ENCODE data around the gene EIF2AK2.

Gene EIF2AK2

DNA sequence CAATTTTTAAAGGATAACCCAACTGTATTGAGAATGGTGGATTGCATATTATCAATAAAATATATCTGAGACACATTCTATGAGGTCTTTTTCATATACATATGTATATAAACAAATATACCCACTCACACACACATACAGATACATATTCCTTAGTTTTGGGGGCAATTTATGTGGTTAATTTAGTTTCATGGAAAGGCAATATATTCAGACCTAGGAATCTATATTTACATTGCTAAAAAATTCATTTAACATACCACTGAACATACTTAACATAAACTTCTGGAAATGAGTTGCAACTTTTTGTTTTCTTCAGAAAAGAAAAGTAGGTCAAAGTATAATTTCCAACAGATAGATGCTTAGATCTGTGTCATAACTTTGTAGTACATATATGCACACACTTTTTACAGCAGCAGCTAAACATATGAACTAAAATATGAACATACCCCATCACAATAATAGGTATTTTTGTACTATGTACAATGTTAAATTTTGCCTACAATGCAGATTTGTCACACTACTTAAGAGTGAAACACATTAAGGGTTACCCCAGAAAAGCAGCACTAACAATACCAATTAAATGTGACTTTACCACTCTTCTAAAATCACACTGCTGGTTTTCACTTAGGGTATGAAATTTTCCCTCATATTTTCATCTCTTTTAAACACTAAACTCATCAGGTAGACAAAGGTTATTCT lies 95.6 kb downstream of the EIF2AK2 start:
- Histone ChIP-seq H3K4me3 (ENCODE audit: low read depth in 1 of 2, low read length in 2 of 2) (no peak overlapping the region), H3K4me1 (ENCODE audit: control insufficient read depth in 1 of 2, insufficient read depth in 2 of 2, low read length in 2 of 2) (no peaks in the 10 kb centered on the region), H3K27ac (ENCODE audit: low read length) (no peak overlapping the region), H3K27me3 (ENCODE audit: low read depth, low read length) (no peaks in the 10 kb centered on the region), H3K9me3 (ENCODE audit: control insufficient read depth in 1 of 2, low read length in 2 of 2) (peaks cover 0 to 2% of the 10 kb centered on the region in 2 donors), H3K36me3 (ENCODE audit: control insufficient read depth in 1 of 2, insufficient read depth in 2 of 2, low read length in 2 of 2) (peaks cover 56 to 70% of the 10 kb centered on the region in 2 donors)

- Histone ChIP-seq H3K4me1 (ENCODE audit: control insufficient read depth in 1 of 2, insufficient read depth in 2 of 2, low read length in 2 of 2) (no peaks in the 10 kb centered on the region), H3K9me3 (ENCODE audit: control insufficient read depth in 1 of 2, low read length in 2 of 2) (peaks cover 0 to 2% of the 10 kb centered on the region in 2 donors), H3K36me3 (ENCODE audit: control insufficient read depth in 1 of 2, insufficient read depth in 2 of 2, low read length in 2 of 2) (peaks cover 53 to 71% of the 10 kb centered on the region in 2 donors), H3K27me3 (ENCODE audit: low read depth, low read length) (no peaks in the 10 kb centered on the region), H3K4me3 (ENCODE audit: low read depth in 1 of 2, low read length in 2 of 2) (no peak overlapping the region), H3K27ac (ENCODE audit: low read length) (no peak overlapping the region)
These were observed 96.3 kb downstream of the EIF2AK2 start for GRCh38 chr2:37060446-37060845.

DNA sequence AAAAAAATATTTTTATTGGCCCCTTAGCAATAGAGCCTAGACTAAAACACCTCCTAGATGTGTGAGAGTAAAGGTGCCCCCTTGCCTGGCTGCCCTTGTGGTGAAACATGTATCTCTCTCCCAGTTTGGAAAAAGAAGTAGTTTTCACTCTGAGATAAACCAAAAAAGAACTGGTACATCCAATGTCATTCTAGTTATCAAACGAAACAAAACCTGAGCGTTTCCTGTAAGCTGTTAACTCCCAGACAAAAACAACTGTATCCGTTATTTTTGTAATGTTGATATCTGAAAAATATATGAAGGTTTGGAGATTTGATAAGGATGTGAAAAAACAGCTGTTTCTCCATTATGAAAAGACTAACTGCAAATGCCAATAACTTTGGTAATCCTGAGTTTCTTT lies 96.9 kb downstream of the EIF2AK2 start:
- Histone ChIP-seq H3K4me1 (ENCODE audit: control insufficient read depth in 1 of 2, insufficient read depth in 2 of 2, low read length in 2 of 2) (no peaks in the 10 kb centered on the region), H3K36me3 (ENCODE audit: control insufficient read depth in 1 of 2, insufficient read depth in 2 of 2, low read length in 2 of 2) (peaks cover 55 to 69% of the 10 kb centered on the region in 2 donors), H3K27me3 (ENCODE audit: low read depth, low read length) (no peaks in the 10 kb centered on the region), H3K4me3 (ENCODE audit: low read depth in 1 of 2, low read length in 2 of 2) (no peak overlapping the region), H3K9me3 (ENCODE audit: control insufficient read depth in 1 of 2, low read length in 2 of 2) (peaks cover 0 to 2% of the 10 kb centered on the region in 2 donors), H3K27ac (ENCODE audit: low read length) (no peak overlapping the region)

DNA sequence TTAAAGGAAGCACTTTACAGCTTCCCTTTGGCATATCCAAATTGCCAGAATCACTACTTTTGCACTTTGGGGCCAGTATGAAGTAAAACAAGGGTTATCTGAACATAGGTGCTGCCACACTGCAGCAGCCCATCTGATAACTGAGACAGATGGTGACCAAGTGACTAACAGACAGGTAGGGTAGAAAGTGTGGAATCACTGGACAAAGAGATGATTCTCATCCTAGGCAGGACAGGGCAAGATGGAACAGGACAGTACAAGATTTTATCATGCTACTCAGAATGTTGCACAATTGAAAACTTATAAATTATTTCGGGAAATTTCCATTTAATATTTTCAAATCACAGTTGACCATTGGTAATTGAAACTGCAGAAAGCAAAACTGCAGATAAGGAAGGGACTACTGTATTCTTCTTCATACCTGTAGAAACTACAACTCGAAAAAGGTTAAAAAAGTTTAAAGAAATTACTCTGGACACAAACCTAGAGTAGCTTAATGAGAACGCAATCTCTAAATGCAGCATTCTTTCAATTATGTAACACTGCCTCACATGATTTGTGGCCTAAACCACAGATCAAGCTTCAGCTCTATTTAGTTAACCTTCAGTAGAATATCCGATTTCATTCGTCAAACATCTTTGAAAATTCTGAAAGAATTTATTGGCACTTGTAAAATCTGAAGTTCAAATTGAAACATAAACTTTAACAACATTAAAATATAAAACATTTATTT lies 104.0 kb downstream of the EIF2AK2 start:
- Histone ChIP-seq H3K27me3 (ENCODE audit: low read depth, low read length) (no peaks in the 10 kb centered on the region), H3K9me3 (ENCODE audit: control insufficient read depth in 1 of 2, low read length in 2 of 2) (no peaks in the 10 kb centered on the region), H3K27ac (ENCODE audit: low read length) (no peak overlapping the region), H3K4me1 (ENCODE audit: control insufficient read depth in 1 of 2, insufficient read depth in 2 of 2, low read length in 2 of 2) (no peaks in the 10 kb centered on the region), H3K36me3 (ENCODE audit: control insufficient read depth in 1 of 2, insufficient read depth in 2 of 2, low read length in 2 of 2) (peaks cover 33 to 56% of the 10 kb centered on the region in 2 donors), H3K4me3 (ENCODE audit: low read depth in 1 of 2, low read length in 2 of 2) (no peak overlapping the region)
